ENCODE results near the gene ACAD10. TPM values are rescaled to one million over a fixed set of nuclear protein-coding genes. Genes with fewer than 3 reads are reported as not detected.

Gene ACAD10
- total and polyA plus RNA-seq, 2 of the 13 experiments (the other 11 are each of a cell fraction or from before 2014, with no cell fraction given) = 15.2 to 16.3 TPM

GRCh38 chr12:111748867-111749266 is 63.0 kb downstream of the ACAD10 start (continued):
- TF ChIP-seq, protein P1, sequence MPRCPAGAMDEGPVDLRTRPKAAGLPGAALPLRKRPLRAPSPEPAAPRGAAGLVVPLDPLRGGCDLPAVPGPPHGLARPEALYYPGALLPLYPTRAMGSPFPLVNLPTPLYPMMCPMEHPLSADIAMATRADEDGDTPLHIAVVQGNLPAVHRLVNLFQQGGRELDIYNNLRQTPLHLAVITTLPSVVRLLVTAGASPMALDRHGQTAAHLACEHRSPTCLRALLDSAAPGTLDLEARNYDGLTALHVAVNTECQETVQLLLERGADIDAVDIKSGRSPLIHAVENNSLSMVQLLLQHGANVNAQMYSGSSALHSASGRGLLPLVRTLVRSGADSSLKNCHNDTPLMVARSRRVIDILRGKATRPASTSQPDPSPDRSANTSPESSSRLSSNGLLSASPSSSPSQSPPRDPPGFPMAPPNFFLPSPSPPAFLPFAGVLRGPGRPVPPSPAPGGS (CRISPR knock-in tag; IDR thresholded peaks at IDR 0.05) = no peak
- TF ChIP-seq, protein P2, sequence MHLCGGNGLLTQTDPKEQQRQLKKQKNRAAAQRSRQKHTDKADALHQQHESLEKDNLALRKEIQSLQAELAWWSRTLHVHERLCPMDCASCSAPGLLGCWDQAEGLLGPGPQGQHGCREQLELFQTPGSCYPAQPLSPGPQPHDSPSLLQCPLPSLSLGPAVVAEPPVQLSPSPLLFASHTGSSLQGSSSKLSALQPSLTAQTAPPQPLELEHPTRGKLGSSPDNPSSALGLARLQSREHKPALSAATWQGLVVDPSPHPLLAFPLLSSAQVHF (CRISPR knock-in tag; IDR thresholded peaks at IDR 0.05) = no peak
- TF ChIP-seq ELK4 (CRISPR knock-in tag; IDR thresholded peaks at IDR 0.05; ENCODE audit: borderline replicate concordance) = no peak
- TF ChIP-seq, protein P3, sequence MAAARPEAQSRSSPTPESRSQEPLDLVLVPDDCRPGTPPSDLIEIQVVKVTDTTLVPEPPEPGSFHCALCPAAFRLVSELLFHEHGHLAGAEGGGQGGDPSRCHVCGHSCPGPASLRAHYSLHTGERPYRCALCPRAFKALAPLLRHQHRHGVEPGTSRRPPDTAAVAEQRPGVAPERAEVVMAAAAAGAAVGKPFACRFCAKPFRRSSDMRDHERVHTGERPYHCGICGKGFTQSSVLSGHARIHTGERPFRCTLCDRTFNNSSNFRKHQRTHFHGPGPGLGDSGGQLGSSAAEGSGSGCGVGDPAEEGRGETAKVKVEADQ (CRISPR knock-in tag; IDR thresholded peaks at IDR 0.05; ENCODE audit: borderline replicate concordance) = no peak

DNA sequence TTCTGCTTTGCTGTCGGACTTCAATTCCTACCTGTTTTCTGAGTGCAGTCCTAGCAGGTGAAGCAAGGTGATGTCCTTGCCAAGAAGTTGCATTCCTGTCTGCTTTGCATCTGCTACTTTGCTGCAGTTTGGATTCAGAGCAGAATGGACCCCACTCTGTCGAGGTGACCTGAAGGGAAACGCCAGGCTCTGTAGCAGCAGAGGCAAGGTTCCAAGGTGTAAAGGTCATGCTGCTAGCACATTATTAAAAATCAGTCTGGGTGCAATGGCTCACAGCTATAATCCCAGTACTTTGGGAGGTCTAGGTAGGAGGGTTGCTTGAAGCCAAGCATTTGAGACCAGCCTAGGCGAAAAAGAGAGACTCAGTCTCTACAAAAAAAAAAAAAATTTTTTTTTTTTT is 63.5 kb downstream of the ACAD10 start:
- Histone ChIP-seq H3K4me1 (ENCODE audit: insufficient read depth, low read length) (peaks cover 16% of the 10 kb centered on the region), H3K9me3 (ENCODE audit: low read length) (no peaks in the 10 kb centered on the region), H3K36me3 (replicated peaks in 1 of 2; ENCODE audit: control insufficient read depth in 1 of 2, insufficient read depth in 2 of 2, low read length in 2 of 2) (peaks cover 7 to 36% of the 10 kb centered on the region in 2 experiments; a peak in 4 of 5 replicates), H3K9ac (ENCODE audit: insufficient read depth, low read depth, low read length) (no peak overlapping the region), H3K27ac (ENCODE audit: extremely low read length, insufficient read depth, low read length) (no peak overlapping the region), H4K20me1 (ENCODE audit: insufficient read depth, low read length) (no peaks in the 10 kb centered on the region), H3K27me3 (ENCODE audit: control insufficient read depth in 1 of 2, insufficient read depth in 2 of 2, low read length in 2 of 2) (no peaks in the 10 kb centered on the region), H3K4me2 (ENCODE audit: low read depth, low read length) (no peak overlapping the region), H3K79me2 (ENCODE audit: insufficient read depth, low read length) (no peaks in the 10 kb centered on the region), H3K4me3 (replicated peaks in 1 of 3; ENCODE audit: insufficient read depth in 1 of 3, low read depth in 2 of 3, low read length in 3 of 3) (no peak overlapping the region), H2AFZ (ENCODE audit: low read length) (no peak overlapping the region)
- WGBS (ENCODE audit: low lambda C conversion rate) = 72% methylated on average over 4 of the region's 4 CpGs
- TF ChIP-seq SAFB2 (CRISPR knock-in tag; IDR thresholded peaks at IDR 0.05; ENCODE audit: borderline replicate concordance, low read depth) = no peak
- no peak for TF ChIP-seq POGZ (CRISPR knock-in tag; IDR thresholded peaks at IDR 0.05)
- no peak for TF ChIP-seq SMARCE1 (IDR thresholded peaks at IDR 0.05; ENCODE audit: borderline replicate concordance)
- peak; percentile 25; the same call in 1 of the 2 replicates for TF ChIP-seq HNF4A (CRISPR knock-in tag; IDR thresholded peaks at IDR 0.05)
- TF ChIP-seq, protein P4, sequence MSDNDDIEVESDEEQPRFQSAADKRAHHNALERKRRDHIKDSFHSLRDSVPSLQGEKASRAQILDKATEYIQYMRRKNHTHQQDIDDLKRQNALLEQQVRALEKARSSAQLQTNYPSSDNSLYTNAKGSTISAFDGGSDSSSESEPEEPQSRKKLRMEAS (IDR thresholded peaks at IDR 0.05) = no peak
- no TSS peak for BruUV-seq (replicated peaks)
- ATAC-seq = no peak
- FAIRE-seq = no peak
- ChIA-PET POLR2A (no interaction called here), CTCF (ENCODE audit: low intra/inter-chr PET ratio, low total read pairs) (interaction anchor here (1.1 kb wide), 1 partner anchor 39 kb away, joined by 4 read pairs; no protein-coding TSS in a partner anchor)
- in situ Hi-C loops (cut with HindIII; ENCODE audit: extremely low pct_ligation_motif_present, low pct_unique_long_range_greater_than_20kb) (no loop called here), intact Hi-C loops (cut with micrococcal nuclease; ENCODE audit: unreplicated experiment) (no loop called here)
- DNase-seq (ENCODE audit: low spot score) = no peak

All from HepG2 (cell line).